GM18520 (cell line): ENCODE measurements around the gene COA5.

Experiments used
- ATAC-seq: cut with Tn5 transposase; IDR thresholded peaks from one replicate; pipeline ENCODE4 v1.9.1; 2021; ENCODE audit not compliant: unreplicated experiment

COA5 gene

DNA sequence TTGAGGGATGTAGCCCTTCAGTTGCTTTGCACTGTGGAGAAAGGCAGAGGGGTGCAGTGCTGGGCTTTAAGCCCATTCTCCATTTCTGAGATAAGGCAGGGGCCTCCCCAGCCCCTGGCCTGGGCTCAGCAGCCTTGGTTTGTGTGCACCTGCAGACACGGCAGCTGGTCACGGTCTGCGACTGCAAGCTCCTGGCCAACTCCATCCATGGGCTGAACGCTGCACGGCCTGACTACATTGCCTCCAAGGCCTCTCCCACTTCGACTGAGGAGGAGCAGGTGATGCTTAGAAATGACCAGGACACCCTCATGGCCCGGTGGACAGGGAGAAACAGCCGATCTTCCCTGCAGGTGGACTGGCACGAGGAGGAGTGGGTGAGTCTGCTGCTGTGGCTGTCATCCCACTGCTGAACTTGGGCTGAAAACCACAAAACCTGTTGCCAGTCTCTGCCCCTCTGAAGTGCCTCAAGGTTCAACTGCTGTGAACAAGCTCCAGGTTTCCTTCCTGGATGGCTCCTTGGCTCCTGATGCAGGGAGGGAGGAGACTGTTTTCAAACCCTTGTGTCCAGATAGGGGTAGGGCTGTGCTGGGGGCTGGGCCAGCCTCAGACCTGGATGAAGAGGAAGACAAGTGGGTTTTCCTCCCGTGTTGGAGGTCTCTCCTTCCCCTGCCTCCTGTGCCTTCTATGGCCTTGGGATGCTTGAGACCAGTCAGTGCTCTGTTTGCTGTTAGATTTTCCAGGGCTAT, 54.0 kb downstream of the COA5 start:
- ATAC-seq = no peak

DNA sequence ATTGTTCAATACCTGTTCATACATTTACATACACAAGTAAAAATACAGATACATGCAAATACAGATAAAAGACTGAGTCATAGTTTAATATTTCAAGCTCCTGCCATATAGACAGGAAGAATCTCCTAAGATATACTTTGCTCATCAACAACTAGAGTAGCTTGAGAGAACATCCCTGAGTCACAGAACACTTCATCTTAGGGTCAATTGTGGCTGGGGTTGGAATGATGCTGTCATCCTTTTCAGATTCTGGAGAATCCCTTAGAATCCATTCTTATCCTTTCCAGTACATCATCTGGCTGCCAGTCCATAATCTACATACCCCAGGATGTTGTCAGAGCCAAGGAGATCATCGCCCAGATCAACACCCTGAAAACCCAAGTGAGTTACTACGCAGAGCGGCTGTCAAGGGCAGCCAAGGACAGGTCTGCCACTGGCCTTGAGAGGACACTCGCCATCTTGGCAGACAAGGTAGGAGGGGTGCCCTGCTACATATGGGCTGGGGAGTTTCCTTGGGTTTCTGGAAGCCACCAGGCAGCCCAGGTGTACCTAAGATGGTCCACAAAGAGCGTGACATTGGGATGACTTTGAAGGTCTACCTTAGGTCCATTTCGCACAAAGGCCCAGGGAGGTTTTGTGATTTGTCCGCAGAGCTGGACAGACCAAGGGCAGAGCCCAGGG, 55.7 kb downstream of the COA5 start:
- ATAC-seq = no peak

DNA sequence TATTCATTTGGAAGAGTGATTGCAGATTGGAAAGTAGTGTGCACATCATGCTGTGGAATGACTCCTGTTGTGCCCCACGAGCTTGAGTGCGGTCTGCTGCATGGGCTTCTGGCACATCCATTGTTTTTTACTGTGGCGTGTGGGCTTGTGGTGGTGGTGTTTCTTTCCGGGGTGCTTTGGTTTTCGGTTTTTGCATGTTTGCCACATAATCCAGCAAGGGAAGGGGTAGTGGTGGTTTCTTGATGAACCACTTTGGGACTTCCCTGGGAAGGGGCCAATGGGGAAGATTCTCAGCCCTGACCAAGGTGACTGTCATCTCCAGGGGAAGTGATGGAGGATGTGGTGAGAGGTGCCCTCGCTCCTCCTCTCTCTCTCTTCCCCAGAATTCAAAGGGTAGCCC, 57.0 kb downstream of the COA5 start:
- ATAC-seq = no peak

DNA sequence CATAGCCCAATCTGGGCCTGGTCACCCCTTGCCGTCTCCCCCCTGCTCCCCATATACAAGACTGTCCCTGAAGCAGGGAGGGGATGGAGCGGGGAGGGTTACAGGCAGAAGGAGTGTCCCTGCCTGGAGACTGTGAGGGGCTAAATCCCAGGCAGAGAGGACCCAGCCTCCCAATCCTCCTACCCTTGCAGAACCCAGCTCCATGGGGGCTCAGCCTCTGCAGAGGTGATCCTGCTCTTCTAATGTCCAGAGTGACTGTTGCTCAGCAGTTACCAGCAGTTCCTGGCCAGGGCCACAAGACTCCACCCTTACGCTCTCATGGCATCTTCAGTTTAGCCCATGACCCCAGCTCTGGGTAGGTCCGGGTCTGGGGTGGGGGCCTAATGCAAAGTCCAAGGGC, 58.1 kb downstream of the COA5 start:
- ATAC-seq = no peak
